IMR-90 (cell line): ENCODE results near the gene ZEB2. TPM values are rescaled to one million over a fixed set of nuclear protein-coding genes. Genes with fewer than 3 reads are reported as not detected.

Source experiments
- ATAC-seq: fragments of 200-7000 bp; cut with Tn5 transposase; 2 replicates; pipeline ENCODE4 v1.9.1; 2020; ENCODE audit warnings: low read depth, mild to moderate bottlenecking, moderate library complexity
- BruUV-seq: library from RNA; stranded (reverse); fragments of 400-500 nt; replicated peaks from 2 replicates; lab custom pipeline; 2021; lab: Mats Ljungman, UMichigan
- CTCF ChIA-PET: fragments of 300-600 bp; formaldehyde crosslinking; extraction: SDS; loops from one replicate; lab custom pipeline; 2021; ENCODE audit warnings: antibody characterized with exemption; lab: Yijun Ruan, JAX
- POLR2A ChIA-PET: fragments of 300-600 bp; sonication (Branson Sonifier 250); formaldehyde crosslinking; loops from one replicate; lab custom pipeline; 2022; ENCODE audit warnings: antibody characterized with exemption; ENCODE audit not compliant: unreplicated experiment; lab: Charles Lee
- DNase-seq: peaks from one replicate; pipeline ENCODE4 v3.0.0; 2013
- H2AFZ ChIP-seq: replicated peaks from 2 replicates; pipeline ENCODE3; 2013; ENCODE audit warnings: low read length, mild to moderate bottlenecking; ENCODE audit not compliant: poor library complexity
- H2AK5ac ChIP-seq: 2 replicates; pipeline ENCODE4 v1.6.1; 2013; ENCODE audit warnings: low read depth, low read length, inconsistent platforms
- H2AK9ac ChIP-seq: replicated peaks from 2 replicates; pipeline ENCODE3; 2013; ENCODE audit warnings: mild to moderate bottlenecking, low read depth, low read length, moderate library complexity; ENCODE audit not compliant: poor library complexity
- H2BK120ac ChIP-seq: 2 replicates; pipeline ENCODE4 v1.6.1; 2013; ENCODE audit warnings: low read depth, low read length, inconsistent platforms
- H2BK15ac ChIP-seq: 3 replicates; pipeline ENCODE4 v1.6.1; 2013; ENCODE audit warnings: low read depth, low read length, inconsistent platforms
- H2BK20ac ChIP-seq: 2 replicates; pipeline ENCODE4 v1.6.1; 2013; ENCODE audit warnings: low read depth, mild to moderate bottlenecking, inconsistent platforms, low read length, moderate library complexity
- H2BK5ac ChIP-seq: 2 replicates; pipeline ENCODE4 v1.6.1; 2013; ENCODE audit warnings: mild to moderate bottlenecking, low read depth, low read length, inconsistent platforms; ENCODE audit not compliant: poor library complexity, severe bottlenecking
- H3K14ac ChIP-seq: replicated peaks from 2 replicates; pipeline ENCODE4 v1.6.1; 2013; ENCODE audit warnings: low read depth, low read length, inconsistent platforms
- H3K18ac ChIP-seq: 2 replicates; pipeline ENCODE4 v1.6.1; 2013; ENCODE audit warnings: low read depth, low read length, control low read depth
- H3K23ac ChIP-seq: 2 replicates; pipeline ENCODE4 v1.6.1; 2013; ENCODE audit warnings: low read depth, low read length, inconsistent platforms
- H3K27ac ChIP-seq: 2 replicates; pipeline ENCODE4 v1.5.1; 2013; ENCODE audit warnings: mild to moderate bottlenecking, control low read depth, low read length; ENCODE audit not compliant: insufficient read depth
- H3K27me3 ChIP-seq: 2 replicates; pipeline ENCODE4 v1.6.1; 2013; ENCODE audit warnings: low read length; ENCODE audit not compliant: control insufficient read depth, insufficient read depth
- H3K36me3 ChIP-seq: 2 replicates; pipeline ENCODE4 v1.6.1; 2013; ENCODE audit warnings: low read length, mixed read lengths; ENCODE audit not compliant: control insufficient read depth, insufficient read depth
- H3K4ac ChIP-seq: 2 replicates; pipeline ENCODE4 v1.6.1; 2013; ENCODE audit warnings: low read depth, low read length, inconsistent platforms
- H3K4me1 ChIP-seq: 2 replicates; pipeline ENCODE4 v1.6.1; 2013; ENCODE audit warnings: low read length, mixed read lengths; ENCODE audit not compliant: control insufficient read depth, insufficient read depth
- H3K4me2 ChIP-seq: 2 replicates; pipeline ENCODE4 v1.6.1; 2013; ENCODE audit warnings: low read depth, mild to moderate bottlenecking, control low read depth, low read length, moderate library complexity
- H3K4me3 ChIP-seq: 2 replicates; pipeline ENCODE4 v1.5.1; 2013; ENCODE audit warnings: low read depth, mild to moderate bottlenecking, control low read depth, low read length, moderate library complexity; ENCODE audit not compliant: insufficient read depth
- H3K56ac ChIP-seq: 2 replicates; pipeline ENCODE4 v1.6.1; 2013; ENCODE audit warnings: low read length, inconsistent platforms; ENCODE audit not compliant: insufficient read depth; ENCODE audit errors: extremely low read depth
- H3K79me1 ChIP-seq, 2 experiments: 2 replicates each; pipeline ENCODE4 v1.6.1; 2013; ENCODE audit warnings: low read length in 2 of 2, inconsistent platforms in 1 of 2, low read depth in 1 of 2
- H3K9ac ChIP-seq: 2 replicates; pipeline ENCODE4 v1.6.1; 2013; ENCODE audit warnings: low read depth, low read length, control low read depth
- H3K9me1 ChIP-seq: 2 replicates; pipeline ENCODE4 v1.6.1; 2013; ENCODE audit warnings: low read length, inconsistent platforms; ENCODE audit not compliant: insufficient read depth
- H3K9me3 ChIP-seq: 2 replicates; pipeline ENCODE4 v1.6.1; 2013; ENCODE audit warnings: low read length; ENCODE audit not compliant: control insufficient read depth, insufficient read depth
- H4K20me1 ChIP-seq: 2 replicates; pipeline ENCODE4 v1.6.1; 2013; ENCODE audit warnings: low read length, inconsistent platforms; ENCODE audit not compliant: insufficient read depth
- H4K5ac ChIP-seq: 2 replicates; pipeline ENCODE4 v1.6.1; 2013; ENCODE audit warnings: mild to moderate bottlenecking, low read depth, low read length, control low read depth
- H4K8ac ChIP-seq, 2 experiments: 2 replicates each; pipeline ENCODE4 v1.6.1; 2013; ENCODE audit warnings: low read depth in 2 of 2, low read length in 2 of 2, control low read depth in 1 of 2, inconsistent platforms in 1 of 2
- H4K91ac ChIP-seq: 2 replicates; pipeline ENCODE4 v1.6.1; 2013; ENCODE audit warnings: low read depth, low read length, inconsistent platforms; ENCODE audit not compliant: insufficient read depth
- BHLHE40 ChIP-seq: fragments of 150-350 bp; IDR thresholded peaks from 2 replicates; pipeline ENCODE4 v1.6.1; 2016; ENCODE audit warnings: mild to moderate bottlenecking, low read depth, low read length
- CEBPB ChIP-seq: IDR thresholded peaks from 2 replicates; pipeline ENCODE4 v1.6.1; 2012; ENCODE audit warnings: low read depth, low read length, improper control_type of control experiment
- WGBS, 2 experiments: methylation state at CpG; one replicate each; pipeline versions ENCODE4 v1.1.5 to v1.1.7; 2013; ENCODE audit warnings: missing lambda C conversion rate in 2 of 2; ENCODE audit not compliant: insufficient read length in 1 of 2; ENCODE audit errors: extremely low coverage in 2 of 2; 5-methylcytosine and 5-hydroxymethylcytosine counted together
- dilution Hi-C: fragments of 300-500 bp; cut with HindIII; formaldehyde crosslinking; loops from one replicate; pipeline ENCODE4 v1.14.3; 2018; ENCODE audit warnings: low sequenced_read_pairs; ENCODE audit not compliant: unreplicated experiment
- in situ Hi-C: fragments of 300-500 bp; cut with MboI; formaldehyde crosslinking; loops from 3 replicates; pipeline ENCODE4 v1.14.3; 2019; ENCODE audit warnings: low sequenced_read_pairs, inconsistent platforms, mixed read lengths
- intact Hi-C: fragments of 100-400 bp; cut with micrococcal nuclease; formaldehyde crosslinking; loops from 2 replicates; pipeline ENCODE4 v1.10.0; 2022
- polyA plus RNA-seq, 3 experiments: library from polyadenylated mRNA; depleted of rRNA; stranded (reverse); fragments of >200 nt; gene quantifications; 2 replicates each; pipeline ENCODE4 v1.2.3, GENCODE V29; 2012; ENCODE audit warnings: low replicate concordance in 1 of 3
- total RNA-seq: library from RNA; depleted of rRNA; stranded (reverse); fragments of >200 nt; gene quantifications from 2 replicates; pipeline ENCODE4 v1.2.3, GENCODE V29; 2012

ZEB2 gene
- total and polyA plus RNA-seq, 2 of the 4 experiments (the other 2 are of a cell fraction), result 22.4 to 50.9 TPM

GRCh38 chr2:144459937-144460336 lies 60.0 kb downstream of the ZEB2 start:
- no peaks in the 10 kb centered on the region for H3K27me3 ChIP-seq
- no peak overlapping the region for H2BK5ac ChIP-seq
- H3K4me1 ChIP-seq, result peaks cover 12% of the 10 kb centered on the region
- in situ Hi-C loops (no loop called here), dilution Hi-C loops (no loop called here), intact Hi-C loops (loop anchor here (5.0 kb wide), 1 partner anchor 128 kb away; a partner anchor contains a TSS)
- peaks cover 9% of the 10 kb centered on the region for H3K9me1 ChIP-seq
- H2AFZ ChIP-seq, result no peak overlapping the region
- 0 out of 4 replicates have a peak overlapping the region, but pooled peaks of 1 of the 2 experiments have one; percentile 0 for H4K8ac ChIP-seq
- no peak overlapping the region for H4K91ac ChIP-seq
- H2BK20ac ChIP-seq, result no peak overlapping the region
- H3K4ac ChIP-seq, result peak overlapping the region; percentile 28
- H3K36me3 ChIP-seq, result no peaks in the 10 kb centered on the region; the same call in 1 of the 2 replicates
- no TSS peak for BruUV-seq
- H2AK5ac ChIP-seq, result no peak overlapping the region
- H2AK9ac ChIP-seq, result no peak overlapping the region
- TF ChIP-seq BHLHE40, result no peak
- peak; percentile 38; the same call in 1 of the 2 replicates for TF ChIP-seq CEBPB
- H2BK120ac ChIP-seq, result no peak overlapping the region
- H3K14ac ChIP-seq, result peak overlapping the region; percentile 8; the same call in 1 of the 2 replicates
- 0 out of 2 replicates have a peak, but pooled peaks cover 10% of the 10 kb centered on the region for H4K20me1 ChIP-seq
- no peak for ATAC-seq
- no peak overlapping the region for H3K18ac ChIP-seq
- H3K9me3 ChIP-seq, result no peaks in the 10 kb centered on the region
- H4K5ac ChIP-seq, result no peak overlapping the region
- peak overlapping the region; percentile 11; the same call in 1 of the 2 replicates for H3K23ac ChIP-seq
- no peak overlapping the region for H3K4me3 ChIP-seq
- ChIA-PET POLR2A (no interaction called here), CTCF (interaction anchor here (0.6 kb wide), 1 partner anchor 13 kb away, joined by 3 read pairs; no protein-coding TSS in a partner anchor)
- H3K79me1 ChIP-seq, result peaks cover 17 to 52% of the 10 kb centered on the region in 2 experiments
- peak overlapping the region; percentile 15 for H3K4me2 ChIP-seq
- 71% methylated on average over 4 of the region's 5 CpGs; no CpG with 5 or more reads in 1 of the 2 experiments for WGBS, 2 experiments
- DNase-seq, result peak; percentile 81
- H3K27ac ChIP-seq, result no peak overlapping the region
- no peak overlapping the region for H2BK15ac ChIP-seq
- H3K56ac ChIP-seq, result no peak overlapping the region
- no peak overlapping the region for H3K9ac ChIP-seq
